Dermis microvascular lymphatic vessel endothelial cell (primary cell): ENCODE data around the gene AATF. TPM values are rescaled to one million over a fixed set of nuclear protein-coding genes. Genes with fewer than 3 reads are reported as not detected.
A peak's percentile ranks its signal among the peaks of the same experiment; 100 is the strongest.
"Not testable (repeated sequence)": the region's sequence is repeated elsewhere in the genome, so short reads cannot be mapped to it uniquely, and the experiment has no call there.

Experiments used
- DNase-seq, 2 donors: peaks; one replicate each; pipeline versions ENCODE4 v3.0.0 to v3.0.0-alpha.2; 2010; ENCODE audit warnings: low read depth in 2 of 2
- total RNA-seq: library from RNA; depleted of rRNA; stranded (reverse); fragments of >200 nt; gene quantifications from 2 replicates; pipeline ENCODE4 v1.2.1, GENCODE V29; 2014

AATF gene
- total RNA-seq, 1 donor from 2014 or later, result 18.9 TPM

DNA sequence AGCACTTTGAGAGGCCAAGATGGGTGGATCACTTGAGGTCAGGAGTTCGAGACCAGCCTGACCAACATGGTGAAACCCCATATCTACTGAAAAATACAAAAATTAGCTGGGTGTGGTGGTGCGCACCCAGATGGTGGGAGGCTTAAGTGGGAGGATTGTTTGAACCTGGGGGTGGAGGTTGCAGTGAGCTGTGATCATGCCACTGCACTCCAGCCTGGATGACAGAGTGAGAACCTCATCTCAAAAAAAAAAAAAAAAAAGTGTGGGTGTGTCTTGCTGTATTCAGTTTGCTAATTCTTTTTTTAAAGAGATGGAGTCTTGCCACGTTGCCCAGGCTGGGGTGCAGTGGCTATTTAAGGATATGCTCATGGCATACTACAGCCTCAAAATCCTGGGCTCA, 124.7 kb downstream of the AATF start:
- DNase-seq, result not testable (repeated sequence)

DNA sequence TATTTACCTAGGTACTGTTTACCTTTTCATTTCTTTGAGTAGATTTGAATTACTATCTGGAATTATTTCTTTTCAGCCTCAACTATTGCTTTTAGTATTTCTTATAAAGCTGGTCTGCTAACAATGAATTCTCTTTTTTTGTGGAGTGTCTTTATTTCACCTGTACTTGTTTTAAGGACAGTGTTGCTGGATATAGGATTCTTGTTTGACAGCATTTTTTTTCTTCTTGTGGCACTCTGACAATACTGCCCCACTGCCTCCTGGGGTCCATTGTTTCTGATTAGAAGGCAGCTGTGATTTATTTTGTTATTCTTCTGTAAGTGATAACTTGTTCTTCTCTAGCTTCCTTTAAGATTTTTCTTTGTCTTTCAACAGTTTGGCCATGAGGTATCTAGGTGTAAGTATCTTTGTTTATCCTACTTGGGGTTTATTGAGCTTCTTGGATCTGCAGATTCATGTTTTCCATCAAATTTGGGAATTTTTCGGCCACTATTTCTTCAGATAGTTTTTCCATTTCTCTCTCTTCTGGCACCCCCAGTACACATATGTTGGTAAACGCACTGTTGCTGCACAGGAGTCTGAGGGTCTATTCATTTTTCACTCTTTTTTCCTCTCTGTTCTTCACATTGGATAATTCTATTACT, 130.4 kb downstream of the AATF start:
- DNase-seq, result no peak

DNA sequence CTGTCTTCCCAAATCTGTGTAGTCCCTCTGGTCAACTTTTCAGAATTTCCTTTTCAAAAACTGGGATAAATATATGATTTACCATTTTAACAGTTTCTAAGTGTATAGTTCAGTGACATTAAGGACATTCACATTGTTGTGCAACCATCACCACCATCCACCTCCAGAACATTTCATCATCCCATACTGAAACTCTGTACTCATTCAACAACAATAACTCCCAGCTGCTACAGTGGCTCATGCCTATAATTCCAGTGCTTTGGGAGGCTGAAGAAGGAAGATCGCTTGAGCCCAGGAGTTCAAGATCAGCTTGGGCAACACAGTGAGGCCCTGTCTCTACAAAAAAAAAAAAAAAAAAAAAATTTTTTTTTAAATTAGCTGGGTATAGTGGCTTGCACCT, 131.0 kb downstream of the AATF start:
- DNase-seq, result no peak

DNA sequence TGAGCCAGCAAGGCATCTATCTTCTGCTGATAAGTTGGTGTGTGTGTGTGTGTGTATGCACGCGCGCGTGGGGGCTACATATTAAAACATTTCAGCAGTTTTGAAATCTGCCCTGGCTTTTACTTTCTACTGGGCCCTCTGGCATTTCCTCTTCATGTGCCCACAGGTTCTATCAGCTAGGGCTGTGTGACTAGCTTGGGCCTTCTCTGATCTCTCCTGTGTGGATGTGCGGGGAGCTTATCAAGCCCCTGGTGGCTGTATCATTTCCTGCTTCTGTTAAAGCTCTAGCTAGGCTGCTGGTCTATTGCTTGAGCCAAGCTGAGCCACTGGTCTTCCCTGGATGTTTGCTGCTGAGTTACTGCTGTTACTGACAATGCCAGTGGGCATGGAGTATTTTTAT, 132.5 kb downstream of the AATF start:
- DNase-seq, result peak in 1 of 2 donors; percentile 22

DNA sequence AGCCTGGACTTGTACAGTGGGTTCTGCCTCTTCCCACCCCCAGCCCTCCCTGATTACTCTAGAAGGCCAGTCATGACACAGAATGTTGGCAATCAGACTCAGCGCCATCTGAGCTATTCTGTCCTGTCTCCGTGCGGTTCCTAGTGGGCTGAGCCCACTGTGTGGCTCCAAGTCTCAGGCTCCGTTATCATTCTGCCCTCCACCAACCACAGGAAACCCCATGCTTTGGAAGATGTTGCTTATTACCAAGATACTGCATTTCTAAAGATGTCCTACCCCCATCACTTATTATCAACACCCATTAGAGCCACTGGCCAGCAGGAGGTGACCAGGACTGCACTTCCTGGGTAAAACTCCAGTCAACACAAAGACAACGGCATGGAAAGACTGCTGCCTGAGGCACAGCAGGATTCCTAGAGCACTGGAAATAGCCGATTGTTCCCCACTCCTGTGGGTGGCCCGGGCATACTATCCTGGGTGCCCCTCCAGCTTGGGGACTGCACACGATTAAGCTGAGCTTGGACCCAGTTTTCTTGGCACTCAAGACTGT, 133.6 kb downstream of the AATF start:
- DNase-seq, result no peak

DNA sequence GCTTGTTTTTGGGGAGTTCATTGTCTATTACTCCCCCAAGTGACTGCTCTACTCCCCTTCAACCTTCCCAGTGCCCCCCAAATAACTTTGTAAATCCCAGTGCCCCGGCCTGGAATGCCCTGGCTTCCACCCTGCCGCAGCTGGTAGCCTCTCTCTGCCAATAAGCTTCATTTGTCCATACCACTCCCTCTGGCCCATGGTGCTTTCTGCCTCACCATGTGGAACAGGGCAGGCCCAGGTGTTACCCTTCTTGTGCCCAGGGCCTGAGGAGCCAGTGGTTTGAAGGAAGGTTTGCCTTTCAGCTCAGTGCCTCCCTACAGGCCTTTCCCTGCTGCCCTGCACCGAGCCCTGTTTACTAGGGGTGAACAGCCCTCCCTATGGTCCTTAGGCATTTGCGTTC, 134.2 kb downstream of the AATF start:
- no peak for DNase-seq

DNA sequence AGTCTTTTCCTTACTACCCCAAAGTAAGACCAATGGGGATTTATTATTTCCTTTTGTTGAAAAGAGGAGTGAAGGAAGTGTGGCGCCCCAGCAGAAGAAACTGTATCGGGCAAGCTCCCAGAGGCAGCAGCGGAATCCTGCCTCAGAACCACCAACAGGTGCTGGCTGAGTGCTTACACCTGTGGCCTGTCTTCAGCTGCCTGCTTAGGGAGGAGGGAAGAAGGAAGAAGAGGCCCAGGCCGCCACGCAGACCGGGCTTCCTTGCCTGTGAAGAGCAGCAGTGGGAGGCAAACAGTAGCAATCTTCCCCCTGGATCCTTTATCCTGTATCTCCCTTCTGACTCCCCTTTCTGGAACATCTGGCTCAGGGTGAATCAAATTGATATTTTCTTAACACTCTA, 134.7 kb downstream of the AATF start:
- DNase-seq, result no peak

DNA sequence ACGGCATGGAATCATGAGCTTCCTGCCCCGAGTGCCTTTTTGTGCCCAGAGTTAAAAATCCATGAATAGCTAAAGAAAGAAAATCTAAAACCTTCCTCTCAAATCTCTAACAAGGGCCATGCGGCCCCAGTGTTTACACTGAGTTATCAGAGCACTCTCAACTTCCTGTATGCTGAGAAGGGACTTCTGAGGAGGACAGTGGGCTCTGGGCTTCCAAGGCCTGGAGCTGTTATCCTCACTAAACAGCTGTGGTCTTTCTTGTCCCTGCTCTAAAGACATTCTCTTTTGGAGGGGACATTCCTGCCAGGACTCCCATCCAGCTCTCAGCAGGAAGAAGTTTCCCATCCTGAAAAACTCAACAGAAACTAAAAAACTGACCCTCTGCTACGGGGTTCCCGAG, 135.6 kb downstream of the AATF start:
- DNase-seq, result no peak

DNA sequence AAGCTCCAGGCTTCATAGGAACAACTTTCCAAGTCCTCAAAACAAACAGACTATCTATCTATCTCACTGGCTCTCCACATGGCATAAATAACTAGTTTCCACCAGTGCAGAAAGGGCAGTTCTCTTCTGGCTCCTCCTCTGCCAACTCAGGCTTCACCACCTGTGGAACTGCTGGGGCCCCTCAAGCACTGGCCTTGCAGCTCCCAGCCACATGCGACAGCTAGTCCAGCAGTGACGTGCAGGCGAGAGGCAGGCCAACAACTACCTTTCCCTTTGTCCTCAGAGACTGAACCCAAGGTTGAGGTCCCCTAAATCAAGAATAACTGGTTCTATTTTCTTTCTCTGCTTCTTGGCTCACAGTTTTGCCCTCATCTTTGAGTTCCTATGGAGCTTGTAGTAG, 137.6 kb downstream of the AATF start:
- DNase-seq, result no peak

DNA sequence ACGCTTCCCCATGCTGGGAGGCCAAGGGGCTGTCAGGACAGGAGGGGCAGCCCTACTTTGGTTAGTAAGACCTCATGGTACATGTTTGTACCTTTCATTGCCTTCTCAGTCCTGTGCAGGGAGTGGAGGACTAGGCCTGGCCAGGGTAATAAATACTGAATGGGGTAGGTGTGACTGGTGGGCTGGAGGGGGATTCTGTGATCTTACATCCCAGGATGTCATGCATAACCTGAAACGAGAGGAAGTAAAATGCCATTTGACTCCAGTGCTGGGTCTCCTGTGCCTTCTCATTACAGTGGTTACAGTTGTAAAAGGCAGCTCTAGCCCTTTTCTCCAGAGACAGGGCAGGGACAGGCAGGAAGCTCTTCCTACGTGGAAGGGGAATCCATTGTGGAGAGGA, 138.2 kb downstream of the AATF start:
- DNase-seq, result no peak

DNA sequence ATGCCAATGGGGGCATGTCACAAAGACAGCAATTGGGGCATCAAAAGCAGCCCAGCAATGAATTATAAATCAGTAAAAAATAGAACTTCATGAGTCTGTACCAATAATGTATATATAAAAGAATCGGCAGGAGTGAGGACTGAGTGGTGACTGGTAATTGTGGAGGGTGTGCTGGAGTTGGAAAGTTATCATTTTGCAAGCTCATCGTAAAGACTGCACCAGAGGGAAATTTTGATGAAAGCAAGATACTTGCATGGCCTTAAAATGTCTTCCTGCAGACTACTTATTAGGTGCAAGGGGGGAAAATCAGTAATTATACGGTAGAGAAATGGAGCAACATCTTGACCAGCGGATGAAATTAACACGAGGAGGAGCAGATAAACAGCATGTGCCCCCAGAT, 138.9 kb downstream of the AATF start:
- DNase-seq, result no peak

DNA sequence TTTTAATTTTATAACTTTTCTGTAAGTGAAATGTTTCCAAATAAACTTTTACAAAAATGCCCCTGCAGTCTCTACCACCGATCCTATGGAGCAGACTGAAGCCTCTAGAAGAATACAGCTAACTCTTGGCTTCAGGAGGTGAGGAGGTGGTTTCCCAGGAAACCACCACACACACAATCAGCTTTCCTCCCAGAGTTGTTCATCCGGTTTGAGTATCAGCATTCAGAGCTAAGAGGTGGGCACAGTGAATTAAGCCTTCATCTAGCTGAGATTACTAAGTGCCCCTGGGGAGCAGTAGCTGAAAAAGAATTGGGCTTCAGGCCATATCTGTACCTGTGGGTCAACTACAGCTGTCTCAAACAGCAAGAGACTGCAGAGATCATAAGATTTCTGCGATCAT, 139.7 kb downstream of the AATF start:
- DNase-seq, result peak in 1 of 2 donors; percentile 42

DNA sequence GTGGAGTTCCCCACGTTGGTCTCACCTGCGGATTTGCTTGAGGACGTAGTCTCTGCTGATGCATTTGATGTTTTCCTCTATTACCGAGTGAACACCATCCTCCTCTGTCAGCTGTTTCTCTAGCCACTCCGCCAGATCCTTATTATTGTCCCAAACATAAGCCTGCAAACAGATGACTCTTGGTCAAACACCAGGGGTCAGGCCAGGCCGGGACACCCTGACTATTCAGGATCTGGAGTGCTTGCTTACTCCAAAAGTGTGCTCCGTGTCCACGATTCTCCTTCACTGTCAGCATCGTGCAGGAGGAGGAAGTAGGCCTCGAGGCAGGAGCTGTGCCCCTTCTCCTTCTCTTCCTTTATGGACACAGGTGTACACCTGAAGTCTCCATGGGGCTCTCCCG, 140.2 kb downstream of the AATF start:
- no peak for DNase-seq

DNA sequence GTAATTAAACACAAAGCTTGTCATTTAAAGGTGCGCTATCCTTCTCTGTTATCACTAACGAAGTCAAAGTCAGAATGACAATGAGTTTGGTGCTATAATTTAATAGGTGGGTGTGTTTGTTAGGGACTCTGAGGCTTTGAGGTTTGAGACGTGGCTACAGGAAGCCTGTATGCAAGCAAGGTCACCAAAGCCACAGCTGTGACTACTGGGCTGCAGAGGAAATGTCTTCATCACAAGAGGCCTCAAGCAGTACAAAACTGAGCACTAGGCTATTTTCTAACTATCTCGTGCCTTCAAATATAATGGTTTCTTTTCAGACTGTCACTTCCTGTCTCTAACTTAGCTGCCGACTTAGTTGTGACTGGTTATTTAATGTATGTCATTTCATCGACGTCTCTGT, 141.2 kb downstream of the AATF start:
- peak in 1 of 2 donors; percentile 73 for DNase-seq

DNA sequence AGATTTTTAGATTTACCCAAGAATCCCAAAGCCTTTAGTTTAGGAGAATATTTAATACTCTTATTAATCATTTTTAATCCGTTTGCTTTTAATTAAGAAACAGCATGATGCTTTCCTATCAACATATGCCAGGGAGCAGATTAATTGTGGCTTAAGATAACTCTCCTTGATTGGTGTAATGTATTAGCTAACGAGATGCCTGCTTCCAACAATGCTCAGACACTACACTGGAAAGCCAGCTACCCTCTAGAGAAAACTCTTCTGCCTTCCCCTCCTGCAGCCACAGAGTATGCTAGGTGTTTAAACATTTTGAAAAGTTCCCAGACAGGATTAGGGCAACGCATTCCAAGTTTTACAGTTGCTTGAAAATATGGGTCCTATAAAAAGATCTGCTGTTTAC, 142.2 kb downstream of the AATF start:
- no peak for DNase-seq

DNA sequence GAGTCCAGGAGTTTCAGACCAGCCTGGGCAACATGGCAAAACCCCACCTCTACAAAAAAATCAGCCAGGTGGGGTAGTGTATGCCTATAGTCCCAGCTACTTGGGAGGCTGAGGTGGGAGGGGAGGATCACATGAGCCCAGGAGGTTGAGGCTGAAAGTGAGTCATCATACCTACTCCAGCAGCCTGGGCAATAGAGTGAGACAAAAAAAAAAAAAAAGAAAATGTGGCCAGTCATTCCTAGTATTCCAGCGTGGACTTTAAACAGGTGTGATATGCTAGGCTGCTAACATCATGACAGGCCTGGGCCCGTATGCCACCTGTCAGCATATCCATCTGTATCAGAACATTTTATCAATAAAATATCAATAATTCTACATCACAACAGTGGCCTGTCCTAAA, 143.3 kb downstream of the AATF start:
- no peak for DNase-seq

DNA sequence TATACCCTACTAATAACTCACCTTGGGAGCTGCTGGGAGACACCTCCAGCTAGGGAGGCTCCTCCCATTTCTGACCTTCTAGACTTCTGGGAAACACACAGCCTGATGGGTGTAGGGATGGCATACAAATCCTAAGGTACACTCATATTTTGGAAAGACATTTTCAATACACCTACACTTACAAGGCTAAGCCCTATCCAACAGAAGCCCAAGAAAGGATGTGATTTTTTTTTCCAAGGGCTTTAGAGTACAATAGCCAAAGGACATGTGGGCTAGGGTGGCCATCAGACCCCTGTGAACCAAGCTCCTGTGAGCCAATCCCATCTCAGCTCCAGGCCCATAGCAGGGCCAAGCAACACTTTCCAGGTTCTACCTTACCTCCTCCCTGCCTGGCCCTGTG, 143.9 kb downstream of the AATF start:
- DNase-seq, result no peak

DNA sequence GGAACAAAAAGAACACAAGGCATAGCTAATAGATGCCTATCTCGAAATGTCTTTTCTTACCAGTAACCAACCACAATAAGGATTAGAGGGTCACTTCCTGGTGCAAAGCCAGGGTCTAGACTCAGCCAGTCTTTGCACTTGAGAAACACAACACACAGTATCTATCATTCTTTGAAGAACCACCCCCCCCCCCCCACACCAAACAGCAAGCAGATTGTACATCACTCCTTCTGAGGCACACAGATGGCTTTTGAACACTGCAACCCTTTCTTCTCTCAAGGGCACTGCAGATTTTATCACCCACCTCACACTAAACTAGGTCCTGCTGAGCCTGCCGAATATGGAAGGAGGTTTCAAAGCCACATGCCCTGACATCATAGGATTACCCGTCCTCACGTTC, 145.6 kb downstream of the AATF start:
- DNase-seq, result no peak

DNA sequence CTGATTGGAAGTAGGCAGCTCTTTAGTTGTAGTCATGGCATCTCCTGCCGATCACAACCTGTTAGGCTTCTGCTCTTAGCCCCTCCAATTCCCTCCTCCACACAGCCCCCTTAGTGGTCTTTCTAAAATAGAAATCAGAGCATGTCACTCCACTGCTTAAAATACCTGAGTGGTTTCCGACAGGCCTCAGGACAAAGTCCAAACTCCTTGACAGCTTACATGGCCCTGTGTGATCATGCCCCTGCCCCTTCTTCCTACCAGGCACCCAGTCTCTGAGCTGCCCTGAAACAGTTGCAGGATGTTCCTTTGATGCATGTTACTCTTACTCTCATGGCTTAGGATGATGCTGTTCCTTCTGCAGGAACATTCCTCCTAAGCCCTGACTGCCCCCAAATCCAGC, 147.3 kb downstream of the AATF start:
- no peak for DNase-seq

DNA sequence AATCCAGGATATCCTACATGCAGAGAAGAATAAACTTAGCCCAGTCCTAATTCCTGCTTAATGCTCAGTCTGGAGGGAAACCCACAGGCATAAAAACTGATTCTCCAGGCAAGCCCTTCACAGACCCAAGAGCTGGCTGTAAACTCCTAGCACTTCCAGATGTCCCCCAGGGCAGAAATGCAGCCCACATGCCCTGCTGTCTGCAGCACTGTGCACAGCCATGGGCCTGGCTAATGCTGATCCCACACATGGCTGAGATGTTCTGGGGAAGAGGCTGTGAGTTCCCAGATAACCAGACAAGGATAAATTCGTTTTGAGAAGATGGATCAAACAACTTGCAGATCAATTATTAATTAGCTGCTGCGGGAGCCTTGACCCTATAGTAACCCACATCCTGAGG, 148.4 kb downstream of the AATF start:
- no peak for DNase-seq

DNA sequence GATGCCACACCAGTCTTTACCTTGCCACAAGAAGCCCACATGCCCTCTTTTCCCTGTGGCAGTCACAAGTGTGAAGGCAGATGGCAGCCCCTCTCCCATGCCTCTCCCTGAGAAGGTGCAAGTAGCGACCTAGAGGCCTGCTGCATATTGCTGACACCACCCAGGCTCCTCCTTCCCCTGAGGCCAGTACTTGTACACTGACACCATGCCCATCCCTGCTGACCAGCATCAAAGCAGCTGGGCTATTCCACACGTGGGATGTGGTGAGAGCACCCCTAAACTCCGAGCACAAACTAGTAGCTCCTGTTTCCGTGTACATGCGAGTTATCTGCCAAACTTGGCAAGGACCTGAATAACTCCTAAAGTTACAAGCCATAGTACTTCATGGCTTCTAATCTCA, 149.4 kb downstream of the AATF start:
- DNase-seq, result no peak

DNA sequence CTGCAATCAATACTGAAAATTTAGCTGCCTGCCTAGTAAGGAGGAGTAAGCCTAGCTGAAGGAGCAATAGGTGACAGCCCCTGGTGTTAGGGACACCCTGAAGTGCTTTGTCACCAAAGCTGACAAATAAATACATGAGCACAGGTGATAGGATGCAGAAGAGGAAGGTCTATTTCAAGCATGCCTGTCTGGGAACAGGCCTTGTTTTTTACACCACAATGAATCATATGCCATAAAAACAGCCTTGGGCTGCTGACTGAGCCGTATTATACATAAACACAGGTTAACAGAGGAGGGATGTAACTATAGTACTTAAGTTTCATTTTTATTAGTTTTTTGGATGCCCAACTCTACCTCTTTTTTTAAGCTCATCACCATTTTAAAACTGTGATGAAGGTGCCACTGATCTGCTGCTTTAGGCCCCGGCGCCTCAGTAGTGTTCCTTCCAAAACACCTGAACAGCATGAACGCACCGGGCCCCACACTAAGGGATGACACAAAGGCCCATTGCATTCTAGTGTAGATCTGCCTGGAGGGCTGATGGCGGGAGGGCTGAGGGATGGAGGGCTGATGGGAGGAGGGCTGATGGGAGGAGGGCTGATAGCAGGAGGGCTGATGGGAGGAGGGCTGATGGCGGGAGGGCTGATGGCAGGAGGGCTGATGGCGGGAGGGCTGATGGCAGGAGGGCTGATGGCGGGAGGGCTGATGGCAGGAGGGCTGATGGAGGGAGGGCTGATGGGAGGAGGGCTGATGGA, 150.3 kb downstream of the AATF start:
- no peak for DNase-seq

DNA sequence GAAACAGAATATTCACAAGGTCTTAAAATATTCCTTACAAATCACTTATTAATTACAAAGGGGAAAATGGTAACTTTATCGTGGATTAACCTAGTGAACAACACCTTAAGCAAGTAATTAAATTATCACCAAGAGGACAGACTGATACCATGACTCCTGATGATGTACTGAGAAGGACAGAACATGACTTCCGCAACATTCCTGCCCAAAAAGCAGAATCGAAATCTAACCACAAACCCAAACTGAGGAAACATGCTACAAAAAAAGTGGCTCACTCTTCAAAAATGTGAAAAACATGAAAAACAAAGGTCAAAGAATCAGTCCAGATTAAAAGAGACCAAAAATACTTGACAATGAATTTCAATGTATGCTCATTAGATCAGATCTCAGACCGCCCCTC, 151.5 kb downstream of the AATF start:
- no peak for DNase-seq
